GM06990 (cell line): Measurements from ENCODE around the gene CDIP1.
A peak's percentile ranks its signal among the peaks of the same experiment; 100 is the strongest.

Source experiments
- DNase-seq: peaks from one replicate; pipeline ENCODE4 v3.0.0-alpha.2; 2011; ENCODE audit not compliant: insufficient read length; ENCODE audit errors: extremely low read depth
- H3K27me3 ChIP-seq: replicated peaks from 2 replicates; pipeline ENCODE4 v1.6.0; 2011; ENCODE audit warnings: low read length; ENCODE audit not compliant: control insufficient read depth, insufficient read depth
- H3K36me3 ChIP-seq: 2 replicates; pipeline ENCODE4 v1.5.1; 2011; ENCODE audit warnings: low read length; ENCODE audit not compliant: control insufficient read depth, insufficient read depth
- H3K4me3 ChIP-seq: replicated peaks from 2 replicates; pipeline ENCODE4 v1.5.1; 2011; ENCODE audit warnings: low read depth, mild to moderate bottlenecking, control low read depth, low read length
- CTCF ChIP-seq: IDR thresholded peaks from 2 replicates; pipeline ENCODE4 v1.5.1; 2011; ENCODE audit warnings: low read length, control low read depth, mild to moderate bottlenecking, inconsistent platforms; ENCODE audit not compliant: insufficient read depth, poor library complexity, severe bottlenecking

Gene CDIP1

DNA sequence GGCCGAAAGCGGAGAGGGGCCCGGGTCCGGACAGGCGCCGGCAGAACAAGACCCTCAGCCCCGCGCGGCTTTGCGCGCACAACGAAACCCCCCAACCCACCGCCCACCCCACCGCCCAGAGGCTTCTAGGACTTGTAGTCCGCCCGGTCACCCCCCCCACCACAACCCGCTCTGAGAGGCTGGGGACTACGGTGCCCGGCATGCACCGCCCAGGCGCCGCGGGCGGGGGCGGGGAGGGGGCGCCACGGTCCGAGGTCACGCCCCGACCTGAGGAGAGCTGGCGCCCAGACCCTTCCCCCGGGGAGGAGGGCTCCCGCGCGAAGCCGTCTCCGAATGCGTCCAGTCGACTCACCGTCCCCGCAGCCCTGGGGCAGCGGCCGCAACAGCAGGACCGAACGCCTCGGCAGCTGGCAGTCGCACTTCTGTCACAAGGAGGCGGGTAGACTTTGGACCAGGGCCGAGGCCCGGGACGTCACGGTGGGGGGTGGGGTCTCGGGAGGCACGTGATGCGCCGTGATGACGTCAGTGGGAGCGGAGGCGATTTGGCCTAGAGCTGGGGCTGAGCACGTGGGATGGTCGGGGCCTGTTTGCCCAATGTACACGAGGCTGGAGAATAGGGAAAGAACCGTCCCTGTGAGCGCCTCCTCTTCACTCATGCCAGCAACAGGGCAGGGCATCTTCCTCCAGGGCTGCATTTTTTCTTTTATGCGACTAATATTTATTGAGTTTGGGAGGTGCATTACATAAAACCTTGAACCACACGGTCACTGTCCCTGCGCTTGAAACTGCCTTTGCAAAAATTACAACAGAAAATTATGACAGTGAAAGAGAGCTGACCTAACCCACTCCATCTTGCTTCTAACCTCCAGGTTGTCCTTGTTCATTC is at the start of gene CDIP1:
Gene CDIP1, minus strand, starts transcription at position 424 of the 886 bp plus-strand sequence. CDS start 24,643 bp downstream, outside the sequence.
- no peaks in the 10 kb centered on the region for H3K27me3 ChIP-seq
- H3K36me3 ChIP-seq, result no peaks in the 10 kb centered on the region
- no peak for TF ChIP-seq CTCF
- H3K4me3 ChIP-seq, result peak within 1 kb of the TSS; percentile 44
- peak; percentile 97 for DNase-seq

- no peaks in the 10 kb centered on the region; the same call in 1 of the 2 replicates for H3K27me3 ChIP-seq
- no peak overlapping the region for H3K4me3 ChIP-seq
- H3K36me3 ChIP-seq, result no peaks in the 10 kb centered on the region
- DNase-seq, result no peak
- TF ChIP-seq CTCF, result no peak
These were observed 47.7 kb upstream of the CDIP1 start for GRCh38 chr16:4586291-4586690.

DNA sequence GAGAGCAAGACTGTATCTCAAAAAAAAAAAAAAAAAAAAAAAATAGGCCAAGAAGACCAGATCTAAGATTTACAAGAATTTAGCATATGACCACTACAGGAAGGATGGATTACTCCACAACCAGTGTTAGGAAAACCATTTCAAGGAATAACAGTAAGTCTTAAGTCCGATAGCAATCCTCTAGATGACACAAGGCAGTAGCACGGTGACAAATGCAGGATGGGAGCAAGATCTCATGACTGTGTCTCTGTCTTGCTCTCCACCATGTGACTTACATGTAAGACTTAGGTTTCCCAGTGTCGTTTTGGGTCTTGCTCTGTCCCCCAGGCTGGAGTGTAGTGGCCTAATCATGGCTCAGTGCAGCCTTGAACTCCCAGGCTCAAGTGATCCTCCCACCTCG is 45.3 kb upstream of the CDIP1 start:
- Histone ChIP-seq H3K27me3 (no peaks in the 10 kb centered on the region; the same call in 1 of the 2 replicates), H3K4me3 (no peak overlapping the region), H3K36me3 (no peaks in the 10 kb centered on the region)
- no peak for TF ChIP-seq CTCF
- DNase-seq, result no peak

- TF ChIP-seq CTCF, result no peak
- H3K4me3 ChIP-seq, result no peak overlapping the region
- no peaks in the 10 kb centered on the region for H3K36me3 ChIP-seq
- no peak for DNase-seq
- no peaks in the 10 kb centered on the region for H3K27me3 ChIP-seq
These were observed 41.7 kb upstream of the CDIP1 start for GRCh38 chr16:4580250-4580649.

- no peak for DNase-seq
- TF ChIP-seq CTCF, result no peak
- Histone ChIP-seq H3K27me3 (no peaks in the 10 kb centered on the region), H3K36me3 (no peaks in the 10 kb centered on the region), H3K4me3 (no peak overlapping the region)
These were observed 40.5 kb upstream of the CDIP1 start for GRCh38 chr16:4578961-4579530.
